Immature natural killer cell (primary cell): ENCODE measurements around the gene GNMT. TPM values are rescaled to one million over a fixed set of nuclear protein-coding genes. Genes with fewer than 3 reads are reported as not detected.

Experiments
- polyA plus RNA-seq, 3 donors: library from polyadenylated mRNA; unstranded; fragments of 300-500 nt; fragmentation: Illumina TruSeq; gene quantifications; one replicate each; pipeline ENCODE4 v1.2.3, GENCODE V29; 2021

The GNMT gene
- polyA plus RNA-seq, 3 donors from 2014 or later, result 0.55 TPM; not detected in 2

Other genes starting within 250 kb of the GNMT start
- gene PRPH2, start 238.2 kb upstream of the GNMT start, polyA plus RNA-seq, result under 1 TPM in 2 of 3 donors, not detected in 1; 0.08 to 0.25 TPM
- gene TBCC, start 214.7 kb upstream of the GNMT start, polyA plus RNA-seq, result 100 to 1,000 TPM; 109 to 140 (median 134) TPM
- 1 to 10 TPM; 1.9 to 5.3 (median 2.4) TPM for gene BICRAL, start 178.7 kb upstream of the GNMT start, polyA plus RNA-seq
- gene RPL7L1, start 81.1 kb upstream of the GNMT start, polyA plus RNA-seq, result 10 to 100 TPM; 42.4 to 90.8 (median 50.5) TPM
- 1 to 10 TPM in 1 of 3 donors, under 1 TPM in 1, not detected in 1; 0.62 to 3.1 TPM for gene PTCRA, start 44.7 kb upstream of the GNMT start, polyA plus RNA-seq
- gene CNPY3, start 31.3 kb upstream of the GNMT start, polyA plus RNA-seq, result 100 to 1,000 TPM in 2 of 3 donors, 10 to 100 TPM in 1; 92.9 to 129 (median 119) TPM
- 10 to 100 TPM; 12.2 to 18.1 (median 16.4) TPM for gene PEX6, start 18.4 kb downstream of the GNMT start, polyA plus RNA-seq
- gene PPP2R5D, start 23.8 kb downstream of the GNMT start, polyA plus RNA-seq, result 10 to 100 TPM; 17.1 to 29.9 (median 17.7) TPM
- 100 to 1,000 TPM in 1 of 3 donors, 10 to 100 TPM in 2; 92.4 to 157 (median 97.6) TPM for gene MEA1, start 53.2 kb downstream of the GNMT start, polyA plus RNA-seq
- 100 to 1,000 TPM; 123 to 228 (median 143) TPM for gene KLHDC3, start 53.5 kb downstream of the GNMT start, polyA plus RNA-seq
- gene RRP36, start 60.9 kb downstream of the GNMT start, polyA plus RNA-seq, result 10 to 100 TPM; 56.1 to 81.4 (median 78.9) TPM
- 1 to 10 TPM in 2 of 3 donors, under 1 TPM in 1; 0.90 to 3.4 (median 1.3) TPM for gene CUL7, start 93.1 kb downstream of the GNMT start, polyA plus RNA-seq
- gene MRPL2, start 98.7 kb downstream of the GNMT start, polyA plus RNA-seq, result 10 to 100 TPM; 37.5 to 60.8 (median 54.0) TPM
- 10 to 100 TPM in 2 of 3 donors, 1 to 10 TPM in 1; 9.1 to 14.4 (median 11.0) TPM for gene KLC4, start 98.9 kb downstream of the GNMT start, polyA plus RNA-seq
- 1 to 10 TPM in 2 of 3 donors, not detected in 1; 1.1 TPM for gene PTK7, start 115.6 kb downstream of the GNMT start, polyA plus RNA-seq
- 1 to 10 TPM; 4.8 to 7.3 (median 5.2) TPM for gene SRF, start 210.5 kb downstream of the GNMT start, polyA plus RNA-seq
- 1 to 10 TPM; 2.2 to 8.5 (median 4.4) TPM for gene CUL9, start 221.4 kb downstream of the GNMT start, polyA plus RNA-seq